Epithelial cell of prostate (primary cell): ENCODE measurements around the gene ZMYM1.
"Not testable (repeated sequence)": the region's sequence is repeated elsewhere in the genome, so short reads cannot be mapped to it uniquely, and the experiment has no call there.

Experiments
- DNase-seq: peaks from one replicate; pipeline ENCODE4 v3.0.0-alpha.2; 2011; ENCODE audit warnings: low read depth, low spot score
- H3K27ac ChIP-seq: fragments of 450-650 bp; 2 replicates; pipeline ENCODE4 v1.5.1; 2017; ENCODE audit warnings: mild to moderate bottlenecking

The ZMYM1 gene

GRCh38 chr1:35079003-35079930 is at the start of gene ZMYM1:
ZMYM1 (plus strand) TSS chr1:35079385; CDS start chr1:35093988, 14,603 bp downstream.
- peak within 1 kb of the TSS; percentile 88 for H3K27ac ChIP-seq
- DNase-seq = peak; percentile 60

GRCh38 chr1:35029761-35030160 is 49.4 kb upstream of the ZMYM1 start:
- H3K27ac ChIP-seq = no peak overlapping the region
- no peak for DNase-seq

DNA sequence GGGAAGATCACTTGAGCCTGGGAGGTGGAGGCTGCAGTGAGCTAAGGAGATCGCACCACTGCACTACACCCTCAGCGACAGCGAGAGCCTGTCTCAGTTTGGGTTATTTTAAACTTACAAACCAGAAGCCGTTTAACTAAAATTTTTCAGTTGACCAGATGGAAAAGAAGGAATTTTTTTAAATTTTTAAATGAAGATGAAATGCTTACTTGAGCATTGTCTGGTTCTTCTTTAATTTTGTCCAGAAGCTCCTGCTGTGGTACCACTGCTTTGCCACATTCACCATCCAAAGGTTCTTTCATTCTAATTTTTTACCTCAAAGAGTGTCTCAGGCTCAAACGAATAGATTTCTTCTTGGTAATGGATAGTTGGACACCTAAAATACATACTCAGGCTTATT is 48.8 kb upstream of the ZMYM1 start:
- no peak for DNase-seq
- H3K27ac ChIP-seq = peak overlapping the region; percentile 96

- DNase-seq = no peak
Observed at GRCh38 chr1:35030756-35031446, 48.3 kb upstream of the ZMYM1 start.

GRCh38 chr1:35032384-35032739 is 46.8 kb upstream of the ZMYM1 start:
- DNase-seq = no peak
- H3K27ac ChIP-seq = peak overlapping the region; percentile 96

More at GRCh38 chr1:35030756-35031446, 48.3 kb upstream of the ZMYM1 start:
- peak overlapping the region; percentile 96 for H3K27ac ChIP-seq

DNA sequence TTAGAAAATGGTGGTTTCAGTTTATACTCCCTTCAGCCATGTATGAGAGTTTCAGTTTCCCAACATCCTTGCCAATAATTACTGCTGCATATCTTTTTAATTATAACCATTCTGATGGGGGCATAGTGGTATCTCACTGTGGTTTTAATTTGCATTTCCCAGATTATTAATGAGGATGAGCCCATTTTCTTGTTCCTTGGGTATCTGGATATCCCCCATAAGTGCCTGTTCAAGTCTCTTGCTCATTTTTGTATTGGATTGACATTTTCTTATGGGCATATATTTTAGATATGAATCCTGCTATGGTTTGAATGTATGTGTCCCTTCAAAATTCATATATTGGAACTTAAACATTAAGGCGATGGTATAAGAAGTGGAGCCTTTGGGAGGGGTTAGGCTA is 45.8 kb upstream of the ZMYM1 start:
- DNase-seq = no peak
- no peak overlapping the region for H3K27ac ChIP-seq

DNA sequence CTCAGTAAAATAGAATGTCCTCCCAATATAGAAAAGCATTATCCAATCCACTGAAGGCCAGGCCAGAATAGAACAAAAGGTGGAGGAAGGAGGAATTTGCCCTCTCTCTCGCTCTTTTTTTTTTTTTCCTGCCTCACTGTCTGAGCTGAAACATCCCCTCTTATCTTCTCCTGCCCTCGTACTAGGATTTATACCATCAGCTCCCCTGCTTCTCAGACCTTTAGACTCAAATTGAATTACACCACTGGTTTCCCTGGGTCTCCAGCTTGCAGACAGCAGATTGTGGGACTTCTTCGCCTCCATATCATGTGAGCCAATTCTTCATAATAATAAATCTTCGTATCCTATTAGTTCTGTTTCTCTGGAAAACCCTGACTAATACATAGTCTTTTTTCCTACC is 42.6 kb upstream of the ZMYM1 start:
- DNase-seq = no peak
- H3K27ac ChIP-seq = no peak overlapping the region

DNA sequence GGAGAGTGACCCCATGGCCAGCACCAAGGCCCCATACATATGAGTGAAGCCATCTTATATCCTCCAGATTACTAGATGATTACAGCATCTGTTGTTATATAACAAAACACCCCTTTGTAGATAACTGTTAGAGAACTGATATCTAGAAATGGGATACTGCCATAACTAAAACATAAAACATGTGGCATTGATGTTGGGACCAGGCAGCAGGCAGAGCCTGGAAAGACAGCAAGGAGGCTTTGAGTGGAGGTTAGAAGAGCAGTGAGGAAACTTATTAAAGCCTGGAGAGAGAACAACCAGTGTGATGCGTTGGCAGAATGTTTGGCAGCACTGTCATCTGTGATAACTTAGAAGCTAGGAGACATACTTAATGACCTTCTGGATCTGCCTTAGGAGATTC is 42.0 kb upstream of the ZMYM1 start:
- H3K27ac ChIP-seq = no peak overlapping the region
- DNase-seq = no peak

DNA sequence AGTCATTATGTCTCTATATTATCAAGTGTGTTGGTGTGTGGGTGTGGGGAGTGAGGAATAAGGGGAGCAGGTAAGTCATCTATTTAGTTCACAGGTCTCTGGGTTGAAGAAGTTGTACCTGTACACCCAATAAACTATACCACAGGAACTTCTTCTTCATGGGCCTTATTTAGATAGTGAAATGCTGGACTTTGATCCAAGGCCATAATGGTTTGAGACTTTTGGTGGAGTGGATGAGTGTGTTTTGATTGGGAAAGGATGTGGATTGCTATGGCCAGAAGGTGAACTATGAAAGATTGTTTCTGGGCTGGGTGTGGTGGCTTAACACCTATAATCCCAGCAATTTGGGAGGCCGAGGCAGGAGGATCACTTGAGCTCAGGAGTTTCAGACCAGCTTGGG is 40.5 kb upstream of the ZMYM1 start:
- H3K27ac ChIP-seq = no peak overlapping the region
- no peak for DNase-seq

GRCh38 chr1:35043498-35043897 is 35.7 kb upstream of the ZMYM1 start:
- H3K27ac ChIP-seq = no peak overlapping the region
- DNase-seq = no peak

GRCh38 chr1:35044431-35044830 is 34.8 kb upstream of the ZMYM1 start:
- DNase-seq = no peak
- no peak overlapping the region for H3K27ac ChIP-seq

DNA sequence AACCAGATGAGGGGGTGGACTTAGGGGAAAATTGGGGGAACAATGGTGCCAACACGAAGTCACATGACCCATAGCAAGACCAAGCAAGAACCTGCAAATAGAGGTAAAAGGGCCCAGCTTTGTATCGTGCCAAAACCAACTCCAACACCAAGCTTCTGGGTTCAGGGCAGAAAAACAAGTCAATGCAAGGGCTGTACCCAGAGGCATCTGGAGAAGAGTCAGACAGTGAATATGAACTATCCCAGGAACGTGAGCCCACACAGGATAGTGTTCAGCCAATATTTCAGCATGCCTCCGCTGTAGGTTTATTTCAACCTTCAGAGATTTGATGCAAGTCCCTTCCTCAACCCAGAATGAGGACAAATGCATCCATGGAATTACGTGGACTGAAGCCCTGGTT is 32.5 kb upstream of the ZMYM1 start:
- peak overlapping the region; percentile 57 for H3K27ac ChIP-seq
- DNase-seq = no peak

- no peak for DNase-seq
- peak overlapping the region; percentile 57 for H3K27ac ChIP-seq
Observed at GRCh38 chr1:35047188-35047858, 31.9 kb upstream of the ZMYM1 start.

GRCh38 chr1:35049116-35049515 is 30.1 kb upstream of the ZMYM1 start:
- no peak overlapping the region for H3K27ac ChIP-seq
- DNase-seq = no peak

DNA sequence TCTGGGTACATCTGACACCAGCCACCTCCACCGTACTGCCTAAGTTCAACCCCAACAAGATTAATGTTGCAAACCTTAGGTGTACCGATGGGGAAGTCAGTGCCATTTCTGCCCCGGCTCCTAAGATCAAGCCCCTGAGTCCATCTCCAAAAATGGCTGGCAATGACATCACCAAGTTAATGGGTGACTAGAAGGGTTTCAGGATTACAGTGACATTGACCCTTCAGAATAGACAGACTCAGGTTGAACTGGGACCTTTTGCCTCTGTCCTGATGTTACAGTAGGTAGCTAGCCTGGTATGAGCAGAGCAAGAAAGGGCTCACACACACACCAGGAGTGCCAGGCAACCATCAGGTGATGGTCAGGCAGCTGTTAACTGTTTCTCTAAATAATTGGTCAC is 25.8 kb upstream of the ZMYM1 start:
- H3K27ac ChIP-seq = no peak overlapping the region
- DNase-seq = no peak

DNA sequence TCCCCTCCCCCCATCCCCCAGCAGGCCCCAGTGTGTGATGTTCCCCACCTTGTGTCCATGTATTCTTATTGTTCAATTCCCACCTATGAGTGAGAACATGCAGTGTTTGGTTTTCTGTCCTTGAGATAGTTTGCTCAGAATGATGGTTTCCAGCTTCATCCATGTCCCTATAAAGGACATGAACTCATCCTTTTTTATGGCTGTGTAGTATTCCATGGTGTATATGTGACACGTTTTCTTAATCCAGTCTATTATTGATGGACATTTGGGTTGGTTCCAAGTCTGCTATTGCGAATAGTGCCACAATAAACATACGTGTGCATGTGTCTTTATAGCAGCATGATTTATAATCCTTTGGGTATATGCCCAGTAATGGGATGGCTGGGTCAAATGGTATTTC is 24.9 kb upstream of the ZMYM1 start:
- H3K27ac ChIP-seq, DNase-seq: not testable (repeated sequence)

- H3K27ac ChIP-seq, DNase-seq: not testable (repeated sequence)
Observed at GRCh38 chr1:35058321-35058720, 20.9 kb upstream of the ZMYM1 start.

DNA sequence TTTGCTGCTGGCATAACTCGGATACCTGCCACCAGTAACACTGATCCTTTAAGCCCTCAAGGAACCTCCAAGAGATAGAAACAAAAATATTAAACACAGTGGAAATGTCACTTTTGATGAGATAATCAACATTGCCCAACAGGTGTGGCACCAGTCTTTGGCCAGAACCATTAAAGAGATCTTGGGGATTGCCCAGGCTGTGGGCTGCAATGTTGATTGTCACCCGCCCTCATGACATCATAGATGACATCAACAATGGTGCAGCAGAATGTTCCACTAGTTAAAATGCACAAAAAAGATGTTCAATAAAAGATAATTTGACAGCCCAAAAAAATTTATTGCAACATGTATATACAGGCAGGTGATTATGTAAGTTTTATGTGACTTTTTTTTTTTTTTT is 20.2 kb upstream of the ZMYM1 start:
- H3K27ac ChIP-seq = no peak overlapping the region
- DNase-seq = no peak

GRCh38 chr1:35062518-35063196 is 16.5 kb upstream of the ZMYM1 start:
- no peak overlapping the region for H3K27ac ChIP-seq
- no peak for DNase-seq

- DNase-seq = no peak
- H3K27ac ChIP-seq = no peak overlapping the region
Observed at GRCh38 chr1:35064265-35064664, 14.9 kb upstream of the ZMYM1 start.
